BLaER1 (cell line): Measurements from ENCODE around the gene SLC2A10.

Source experiments
- H3K27ac ChIP-seq: shearing (Covaris generic); formaldehyde crosslinking; 2 replicates; pipeline ENCODE4 v1.8.1; 2022
- H3K27me3 ChIP-seq: shearing (Covaris generic); formaldehyde crosslinking; 2 replicates; pipeline ENCODE4 v1.8.1; 2022
- H3K36me3 ChIP-seq: shearing (Covaris generic); formaldehyde crosslinking; 2 replicates; pipeline ENCODE4 v1.8.1; 2022
- H3K4me1 ChIP-seq: shearing (Covaris generic); formaldehyde crosslinking; 2 replicates; pipeline ENCODE4 v1.8.1; 2022
- H3K4me2 ChIP-seq: shearing (Covaris generic); formaldehyde crosslinking; 2 replicates; pipeline ENCODE4 v1.8.1; 2022
- H3K4me3 ChIP-seq: shearing (Covaris generic); formaldehyde crosslinking; 2 replicates; pipeline ENCODE4 v1.8.1; 2022
- H3K9ac ChIP-seq: shearing (Covaris generic); formaldehyde crosslinking; 2 replicates; pipeline ENCODE4 v1.8.1; 2022
- H3K9me3 ChIP-seq: shearing (Covaris generic); formaldehyde crosslinking; 2 replicates; pipeline ENCODE4 v1.8.1; 2022
- H4K20me1 ChIP-seq: shearing (Covaris generic); formaldehyde crosslinking; 2 replicates; pipeline ENCODE4 v1.8.1; 2022
- Cebpa-rat ChIP-seq: shearing (Covaris generic); IDR thresholded peaks from 2 replicates; pipeline ENCODE4 v1.8.1; 2022

SLC2A10 gene

GRCh38 chr20:46712056-46712636, 2.7 kb downstream of the SLC2A10 start:
- Histone ChIP-seq H4K20me1 (no peaks in the 10 kb centered on the region), H3K27me3 (peaks cover 36% of the 10 kb centered on the region), H3K4me3 (no peak overlapping the region), H3K4me2 (no peak overlapping the region), H3K9ac (no peak overlapping the region), H3K36me3 (no peaks in the 10 kb centered on the region), H3K27ac (no peak overlapping the region), H3K9me3 (peaks cover 8% of the 10 kb centered on the region), H3K4me1 (peaks cover 19% of the 10 kb centered on the region)
- no peak for TF ChIP-seq Cebpa-rat

GRCh38 chr20:46713957-46714834, 4.7 kb downstream of the SLC2A10 start:
- no peak for TF ChIP-seq Cebpa-rat
- no peaks in the 10 kb centered on the region for H3K9me3 ChIP-seq
- no peaks in the 10 kb centered on the region for H4K20me1 ChIP-seq
- no peaks in the 10 kb centered on the region for H3K36me3 ChIP-seq
- peaks cover 18% of the 10 kb centered on the region for H3K4me1 ChIP-seq
- H3K4me3 ChIP-seq, result no peak overlapping the region
- no peak overlapping the region for H3K9ac ChIP-seq
- H3K4me2 ChIP-seq, result no peak overlapping the region
- H3K27ac ChIP-seq, result no peak overlapping the region
- H3K27me3 ChIP-seq, result peaks cover 24% of the 10 kb centered on the region

- Histone ChIP-seq H4K20me1 (no peaks in the 10 kb centered on the region), H3K4me2 (no peak overlapping the region), H3K27ac (no peak overlapping the region), H3K9me3 (0 out of 2 replicates have a peak, but pooled peaks cover 2% of the 10 kb centered on the region), H3K27me3 (peaks cover 12% of the 10 kb centered on the region), H3K4me3 (no peak overlapping the region), H3K36me3 (no peaks in the 10 kb centered on the region), H3K9ac (no peak overlapping the region), H3K4me1 (peaks cover 6% of the 10 kb centered on the region)
- TF ChIP-seq Cebpa-rat, result no peak
Observed at GRCh38 chr20:46715292-46715756, 5.9 kb downstream of the SLC2A10 start.

- TF ChIP-seq Cebpa-rat, result no peak
- no peaks in the 10 kb centered on the region for H4K20me1 ChIP-seq
Observed at GRCh38 chr20:46717818-46718541, 8.5 kb downstream of the SLC2A10 start.

GRCh38 chr20:46720019-46720418, 10.6 kb downstream of the SLC2A10 start:
- H3K27ac ChIP-seq, result no peak overlapping the region
- no peak overlapping the region for H3K4me2 ChIP-seq
- TF ChIP-seq Cebpa-rat, result no peak
- H3K4me3 ChIP-seq, result no peak overlapping the region
- no peaks in the 10 kb centered on the region for H3K36me3 ChIP-seq
- no peaks in the 10 kb centered on the region for H4K20me1 ChIP-seq
- no peaks in the 10 kb centered on the region for H3K27me3 ChIP-seq
- no peaks in the 10 kb centered on the region for H3K4me1 ChIP-seq
- H3K9ac ChIP-seq, result no peak overlapping the region
- peaks cover 24% of the 10 kb centered on the region for H3K9me3 ChIP-seq

More at GRCh38 chr20:46717818-46718541, 8.5 kb downstream of the SLC2A10 start:
- H3K4me2 ChIP-seq, result no peak overlapping the region
- no peaks in the 10 kb centered on the region for H3K27me3 ChIP-seq
- no peak overlapping the region for H3K27ac ChIP-seq
- H3K36me3 ChIP-seq, result no peaks in the 10 kb centered on the region
- no peak overlapping the region for H3K4me3 ChIP-seq
- no peaks in the 10 kb centered on the region for H3K4me1 ChIP-seq
- peaks cover 16% of the 10 kb centered on the region for H3K9me3 ChIP-seq
- no peak overlapping the region for H3K9ac ChIP-seq

GRCh38 chr20:46720776-46721425, 11.5 kb downstream of the SLC2A10 start:
- H3K4me3 ChIP-seq, result no peak overlapping the region
- no peak for TF ChIP-seq Cebpa-rat
- H3K4me1 ChIP-seq, result no peaks in the 10 kb centered on the region
- H3K9me3 ChIP-seq, result peaks cover 25% of the 10 kb centered on the region
- H3K4me2 ChIP-seq, result no peak overlapping the region
- H3K27me3 ChIP-seq, result no peaks in the 10 kb centered on the region
- no peak overlapping the region for H3K27ac ChIP-seq
- no peak overlapping the region for H3K9ac ChIP-seq
- H3K36me3 ChIP-seq, result no peaks in the 10 kb centered on the region
- no peaks in the 10 kb centered on the region for H4K20me1 ChIP-seq

- H4K20me1 ChIP-seq, result no peaks in the 10 kb centered on the region
Observed at GRCh38 chr20:46721476-46721875, 12.0 kb downstream of the SLC2A10 start.

GRCh38 chr20:46722450-46722849, 13.0 kb downstream of the SLC2A10 start:
- H3K27me3 ChIP-seq, result no peaks in the 10 kb centered on the region
- no peak overlapping the region for H3K4me2 ChIP-seq
- no peaks in the 10 kb centered on the region for H4K20me1 ChIP-seq
- no peak overlapping the region for H3K4me3 ChIP-seq
- no peaks in the 10 kb centered on the region for H3K4me1 ChIP-seq
- H3K9ac ChIP-seq, result no peak overlapping the region
- H3K27ac ChIP-seq, result no peak overlapping the region
- H3K9me3 ChIP-seq, result peaks cover 25% of the 10 kb centered on the region
- H3K36me3 ChIP-seq, result no peaks in the 10 kb centered on the region
- TF ChIP-seq Cebpa-rat, result no peak

More at GRCh38 chr20:46721476-46721875, 12.0 kb downstream of the SLC2A10 start:
- no peak for TF ChIP-seq Cebpa-rat
- H3K4me1 ChIP-seq, result no peaks in the 10 kb centered on the region
- H3K4me2 ChIP-seq, result no peak overlapping the region
- peaks cover 25% of the 10 kb centered on the region for H3K9me3 ChIP-seq
- no peaks in the 10 kb centered on the region for H3K27me3 ChIP-seq
- no peak overlapping the region for H3K4me3 ChIP-seq
- no peak overlapping the region for H3K27ac ChIP-seq
- H3K9ac ChIP-seq, result no peak overlapping the region
- H3K36me3 ChIP-seq, result no peaks in the 10 kb centered on the region

GRCh38 chr20:46723039-46723438, 13.6 kb downstream of the SLC2A10 start:
- peaks cover 25% of the 10 kb centered on the region for H3K9me3 ChIP-seq
- no peaks in the 10 kb centered on the region for H3K27me3 ChIP-seq
- H3K27ac ChIP-seq, result no peak overlapping the region
- H3K9ac ChIP-seq, result no peak overlapping the region
- no peaks in the 10 kb centered on the region for H4K20me1 ChIP-seq
- no peak overlapping the region for H3K4me2 ChIP-seq
- H3K4me1 ChIP-seq, result no peaks in the 10 kb centered on the region
- H3K4me3 ChIP-seq, result no peak overlapping the region
- no peaks in the 10 kb centered on the region for H3K36me3 ChIP-seq
- no peak for TF ChIP-seq Cebpa-rat
